Chondrocyte (in vitro differentiated cells): Measurements from ENCODE around the gene ADORA2A. TPM values are rescaled to one million over a fixed set of nuclear protein-coding genes. Genes with fewer than 3 reads are reported as not detected.

ENCODE experiments used
- DNase-seq: peaks from one replicate; pipeline ENCODE4 v3.0.0; 2021; ENCODE audit warnings: mixed read lengths, low spot score
- H3K27ac Mint-ChIP-seq: one replicate; pipeline ENCODE4 v1.8.0; 2021; ENCODE audit warnings: mild to moderate bottlenecking, moderate library complexity, mixed read lengths; ENCODE audit not compliant: unreplicated experiment
- H3K27me3 Mint-ChIP-seq: 2 replicates; pipeline ENCODE4 v1.8.0; 2021; ENCODE audit warnings: low read depth, mixed read lengths
- H3K36me3 Mint-ChIP-seq: 2 replicates; pipeline ENCODE4 v1.8.0; 2021; ENCODE audit warnings: low read depth, mixed read lengths
- H3K4me1 Mint-ChIP-seq: 2 replicates; pipeline ENCODE4 v1.8.0; 2021; ENCODE audit warnings: low read depth, mild to moderate bottlenecking, mixed read lengths
- H3K4me3 Mint-ChIP-seq: one replicate; pipeline ENCODE4 v1.8.0; 2021; ENCODE audit warnings: mild to moderate bottlenecking, moderate library complexity, mixed read lengths; ENCODE audit not compliant: unreplicated experiment
- H3K9me3 Mint-ChIP-seq: 2 replicates; pipeline ENCODE4 v1.8.0; 2021; ENCODE audit warnings: low read depth, mixed read lengths
- total RNA-seq: library from RNA; stranded (reverse); gene quantifications from 3 replicates; pipeline ENCODE4 v1.2.1, GENCODE V29; 2021
- TF ChIP-seq, protein P1 (sequence below): fragments of 200-600 bp; sonication (generic); IDR thresholded peaks from 2 replicates; pipeline ENCODE4 v1.5.0; 2021; ENCODE audit warnings: antibody characterized with exemption, mild to moderate bottlenecking, moderate library complexity

ADORA2A gene
- total RNA-seq, 1 donor from 2014 or later, result 2.3 TPM

DNA sequence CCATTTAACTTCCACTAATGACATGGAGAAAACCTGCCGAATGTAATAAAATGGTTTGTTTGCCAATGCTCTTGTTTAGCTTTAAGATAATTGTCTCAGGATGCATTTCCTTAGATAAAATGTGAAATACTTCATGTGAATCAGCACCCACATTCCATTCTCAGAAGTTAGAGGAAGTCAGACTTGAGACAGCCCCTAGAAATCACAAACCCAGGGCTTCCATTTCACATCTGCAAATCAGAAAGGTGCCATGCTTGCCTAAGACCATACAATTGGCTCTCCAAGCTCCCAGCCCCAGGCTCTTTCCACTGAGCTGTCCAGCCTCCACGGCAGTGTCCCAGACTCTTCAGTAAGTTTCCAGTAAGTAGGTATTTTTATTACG lies 35.6 kb upstream of the ADORA2A start:
- peak overlapping the region; percentile 75 for H3K27ac Mint-ChIP-seq
- H3K4me3 Mint-ChIP-seq, result no peak overlapping the region
- no peaks in the 10 kb centered on the region for H3K9me3 Mint-ChIP-seq
- peaks cover 35% of the 10 kb centered on the region for H3K4me1 Mint-ChIP-seq
- no peaks in the 10 kb centered on the region for H3K27me3 Mint-ChIP-seq
- peaks cover 9% of the 10 kb centered on the region for H3K36me3 Mint-ChIP-seq
- DNase-seq, result no peak
- TF ChIP-seq, protein P1, sequence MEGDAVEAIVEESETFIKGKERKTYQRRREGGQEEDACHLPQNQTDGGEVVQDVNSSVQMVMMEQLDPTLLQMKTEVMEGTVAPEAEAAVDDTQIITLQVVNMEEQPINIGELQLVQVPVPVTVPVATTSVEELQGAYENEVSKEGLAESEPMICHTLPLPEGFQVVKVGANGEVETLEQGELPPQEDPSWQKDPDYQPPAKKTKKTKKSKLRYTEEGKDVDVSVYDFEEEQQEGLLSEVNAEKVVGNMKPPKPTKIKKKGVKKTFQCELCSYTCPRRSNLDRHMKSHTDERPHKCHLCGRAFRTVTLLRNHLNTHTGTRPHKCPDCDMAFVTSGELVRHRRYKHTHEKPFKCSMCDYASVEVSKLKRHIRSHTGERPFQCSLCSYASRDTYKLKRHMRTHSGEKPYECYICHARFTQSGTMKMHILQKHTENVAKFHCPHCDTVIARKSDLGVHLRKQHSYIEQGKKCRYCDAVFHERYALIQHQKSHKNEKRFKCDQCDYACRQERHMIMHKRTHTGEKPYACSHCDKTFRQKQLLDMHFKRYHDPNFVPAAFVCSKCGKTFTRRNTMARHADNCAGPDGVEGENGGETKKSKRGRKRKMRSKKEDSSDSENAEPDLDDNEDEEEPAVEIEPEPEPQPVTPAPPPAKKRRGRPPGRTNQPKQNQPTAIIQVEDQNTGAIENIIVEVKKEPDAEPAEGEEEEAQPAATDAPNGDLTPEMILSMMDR, result no peak

GRCh38 chr22:24392218-24392931 lies 35.0 kb upstream of the ADORA2A start:
- no peak for DNase-seq
- TF ChIP-seq, protein P1, result no peak
- no peak overlapping the region for H3K4me3 Mint-ChIP-seq
- no peaks in the 10 kb centered on the region for H3K9me3 Mint-ChIP-seq
- peaks cover 35% of the 10 kb centered on the region for H3K4me1 Mint-ChIP-seq
- peaks cover 9% of the 10 kb centered on the region for H3K36me3 Mint-ChIP-seq
- H3K27me3 Mint-ChIP-seq, result no peaks in the 10 kb centered on the region
- H3K27ac Mint-ChIP-seq, result peak overlapping the region; percentile 75

GRCh38 chr22:24393012-24393559 lies 34.3 kb upstream of the ADORA2A start:
- TF ChIP-seq, protein P1, result no peak

GRCh38 chr22:24393848-24394247 lies 33.6 kb upstream of the ADORA2A start:
- Mint-ChIP-seq H3K27me3 (no peaks in the 10 kb centered on the region), H3K9me3 (no peaks in the 10 kb centered on the region), H3K4me3 (no peak overlapping the region), H3K36me3 (peaks cover 16% of the 10 kb centered on the region), H3K27ac (no peak overlapping the region), H3K4me1 (peaks cover 35% of the 10 kb centered on the region)
- TF ChIP-seq, protein P1, result no peak
- no peak for DNase-seq

More at GRCh38 chr22:24393012-24393559, 34.3 kb upstream of the ADORA2A start:
- Mint-ChIP-seq H3K9me3 (no peaks in the 10 kb centered on the region), H3K4me1 (peaks cover 35% of the 10 kb centered on the region), H3K27ac (no peak overlapping the region), H3K27me3 (no peaks in the 10 kb centered on the region), H3K4me3 (no peak overlapping the region), H3K36me3 (peaks cover 12% of the 10 kb centered on the region)
- DNase-seq, result no peak

GRCh38 chr22:24394254-24394653 lies 33.1 kb upstream of the ADORA2A start:
- Mint-ChIP-seq H3K4me1 (peaks cover 34% of the 10 kb centered on the region), H3K27ac (no peak overlapping the region), H3K9me3 (no peaks in the 10 kb centered on the region), H3K4me3 (no peak overlapping the region), H3K36me3 (peaks cover 16% of the 10 kb centered on the region), H3K27me3 (no peaks in the 10 kb centered on the region)
- DNase-seq, result no peak
- TF ChIP-seq, protein P1, result no peak
